Measurements from ENCODE around the gene USP24.
"Not testable (repeated sequence)": the region's sequence is repeated elsewhere in the genome, so short reads cannot be mapped to it uniquely, and the experiment has no call there.

The USP24 gene

GRCh38 chr1:55150880-55151588, 64.1 kb downstream of the USP24 start:
- DNase-seq = no peak

- DNase-seq = no peak
These were observed 66.5 kb downstream of the USP24 start for GRCh38 chr1:55148676-55149075.

GRCh38 chr1:55147524-55147923, 67.6 kb downstream of the USP24 start:
- DNase-seq = no peak

GRCh38 chr1:55146781-55147180, 68.4 kb downstream of the USP24 start:
- peak; percentile 31 for DNase-seq

GRCh38 chr1:55144886-55145285, 70.3 kb downstream of the USP24 start:
- no peak for DNase-seq

GRCh38 chr1:55143684-55144083, 71.5 kb downstream of the USP24 start:
- peak; percentile 33 for DNase-seq

GRCh38 chr1:55141295-55141893, 73.8 kb downstream of the USP24 start:
- DNase-seq = no peak

- DNase-seq = peak; percentile 95
These were observed 74.6 kb downstream of the USP24 start for GRCh38 chr1:55140546-55140983.

- no peak for DNase-seq
These were observed 75.0 kb downstream of the USP24 start for GRCh38 chr1:55140137-55140536.

- DNase-seq = no peak
These were observed 76.3 kb downstream of the USP24 start for GRCh38 chr1:55138823-55139222.

GRCh38 chr1:55134152-55134808, 80.9 kb downstream of the USP24 start:
- no peak for DNase-seq

GRCh38 chr1:55131801-55132200, 83.4 kb downstream of the USP24 start:
- no peak for DNase-seq

GRCh38 chr1:55131218-55131617, 83.9 kb downstream of the USP24 start:
- DNase-seq = no peak

- no peak for DNase-seq
These were observed 85.9 kb downstream of the USP24 start for GRCh38 chr1:55129194-55129728.

GRCh38 chr1:55128418-55128995, 86.7 kb downstream of the USP24 start:
- no peak for DNase-seq

- no peak for DNase-seq
These were observed 87.3 kb downstream of the USP24 start for GRCh38 chr1:55127827-55128343.

- no peak for DNase-seq
These were observed 90.7 kb downstream of the USP24 start for GRCh38 chr1:55124470-55124869.

- DNase-seq = no peak
These were observed 94.6 kb downstream of the USP24 start for GRCh38 chr1:55120538-55120937.

- no peak for DNase-seq
These were observed 96.4 kb downstream of the USP24 start for GRCh38 chr1:55118651-55119329.

GRCh38 chr1:55117941-55118340, 97.2 kb downstream of the USP24 start:
- no peak for DNase-seq

- not testable (repeated sequence) for DNase-seq
These were observed 106.2 kb downstream of the USP24 start for GRCh38 chr1:55109005-55109404.

GRCh38 chr1:55107101-55107500, 108.1 kb downstream of the USP24 start:
- DNase-seq = no peak

GRCh38 chr1:55103891-55104290, 111.3 kb downstream of the USP24 start:
- no peak for DNase-seq
